NOMO-1 (cell line): ENCODE measurements around the gene IRF4.
"Not testable (repeated sequence)": the region's sequence is repeated elsewhere in the genome, so short reads cannot be mapped to it uniquely, and the experiment has no call there.

Source experiments
- DNase-seq, 2 experiments: peaks; one replicate each; lab custom pipeline; 2025; ENCODE audit not compliant: unreplicated experiment in 2 of 2; lab: John Stamatoyannopoulos, UW

IRF4 gene

DNA sequence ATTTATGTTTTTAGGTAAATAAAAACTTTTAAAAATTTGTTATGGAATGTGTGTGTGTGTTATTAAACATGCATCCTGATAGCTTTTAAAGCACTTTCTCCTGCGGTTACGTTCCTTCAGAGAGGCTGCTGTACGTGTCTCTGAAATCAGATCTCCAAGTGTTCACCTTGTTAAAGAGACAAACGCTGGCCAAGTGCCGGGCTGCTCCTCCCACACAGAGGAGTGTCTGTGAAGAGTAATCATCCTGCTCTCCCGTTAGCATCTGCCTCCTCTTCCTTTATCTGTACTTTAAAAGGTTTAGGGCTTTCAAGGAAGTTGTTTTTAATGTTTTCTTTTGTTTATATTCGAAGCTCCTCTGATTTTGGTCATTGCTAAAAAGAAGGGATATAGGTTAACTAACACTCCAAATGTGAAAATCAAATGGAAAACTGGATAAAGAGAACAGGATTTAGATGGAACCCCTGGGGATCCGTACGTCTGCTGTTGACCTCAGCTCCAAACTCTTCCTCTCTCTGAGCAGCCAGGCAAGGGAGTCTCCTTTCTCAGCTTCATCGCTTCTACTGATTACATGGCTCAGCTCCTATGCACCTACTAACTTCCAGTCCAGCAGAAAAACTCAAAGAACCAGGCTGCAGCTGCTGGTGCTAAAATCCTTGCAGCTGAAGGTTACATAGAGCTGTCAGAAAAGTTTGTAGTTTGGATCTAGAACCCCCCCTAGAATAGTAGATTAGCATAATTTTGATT is 20.0 kb downstream of the IRF4 start:
- no peak for DNase-seq

DNA sequence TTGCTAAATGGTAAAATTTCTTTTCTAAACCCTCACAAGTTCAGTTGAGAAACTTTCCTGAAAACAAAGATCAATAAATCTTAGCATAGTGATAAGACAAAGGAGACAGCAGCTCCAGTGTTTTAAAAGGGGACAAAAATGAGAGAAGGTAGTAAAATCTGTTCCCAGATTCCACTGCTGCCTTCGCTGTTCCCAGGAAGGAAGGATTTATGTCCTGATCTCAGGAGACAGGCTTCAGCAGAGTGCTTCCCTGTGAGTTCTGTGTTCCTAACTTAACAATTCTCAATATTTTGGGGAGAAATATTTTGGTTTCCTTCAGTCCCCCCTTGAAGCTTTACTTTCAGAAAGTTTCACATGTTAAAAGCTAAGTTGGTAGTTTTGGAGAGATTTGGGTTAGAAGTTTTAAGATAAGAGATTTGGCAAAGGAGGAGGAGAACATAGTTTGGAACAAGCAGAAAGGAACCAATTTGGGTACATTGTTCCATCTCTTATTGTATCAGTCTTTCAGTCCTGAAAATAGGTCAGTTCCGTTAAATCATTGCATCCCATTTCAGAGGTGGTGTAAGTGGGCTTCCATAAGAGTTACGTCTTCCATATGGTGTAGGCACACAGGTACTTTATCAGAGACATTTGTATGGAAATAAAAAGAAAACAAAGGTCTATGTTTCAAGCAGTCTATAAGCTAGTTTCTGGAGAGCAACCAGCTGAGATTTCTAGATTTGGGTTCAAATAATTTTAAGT is 20.8 kb downstream of the IRF4 start:
- DNase-seq: no peak

DNA sequence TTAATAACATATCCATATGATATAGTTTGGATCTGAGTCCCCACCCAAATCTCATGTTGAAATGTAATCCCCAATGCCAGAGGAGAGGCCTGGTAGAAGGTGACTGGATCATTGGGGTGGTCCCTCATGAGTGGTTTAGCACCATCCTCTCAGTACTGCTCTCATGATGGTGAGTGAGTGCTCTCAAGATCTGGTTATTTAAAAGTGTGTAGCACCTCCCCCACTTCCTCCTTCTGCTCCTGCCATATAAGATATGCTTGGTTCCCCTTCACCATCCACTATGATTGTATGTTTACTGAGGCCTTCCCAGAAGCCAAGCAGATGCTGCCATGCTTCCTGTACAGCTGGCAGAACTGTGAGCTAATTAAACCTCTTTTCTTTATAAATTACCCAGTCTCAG is 22.9 kb downstream of the IRF4 start:
- DNase-seq: peak in 1 of 2 experiments; percentile 5

DNA sequence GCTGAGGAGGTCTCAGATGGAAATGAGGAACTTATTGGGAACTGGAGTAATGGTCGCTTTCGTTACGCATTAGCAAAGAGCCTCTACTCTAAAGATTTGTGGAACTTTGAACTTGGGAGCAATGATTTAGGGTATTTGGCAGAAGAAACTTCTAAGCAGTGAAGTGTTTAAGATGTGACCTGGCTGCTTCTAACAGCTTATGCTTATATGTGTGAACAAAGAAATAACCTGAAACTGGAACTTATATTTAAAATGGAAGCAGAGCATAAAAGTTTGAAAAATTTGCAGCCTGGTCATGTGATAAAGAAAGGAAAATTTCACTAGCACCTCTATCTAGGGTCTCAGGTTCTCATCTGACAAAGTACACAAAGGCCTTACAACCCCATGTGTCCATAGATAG is 23.5 kb downstream of the IRF4 start:
- no peak for DNase-seq

DNA sequence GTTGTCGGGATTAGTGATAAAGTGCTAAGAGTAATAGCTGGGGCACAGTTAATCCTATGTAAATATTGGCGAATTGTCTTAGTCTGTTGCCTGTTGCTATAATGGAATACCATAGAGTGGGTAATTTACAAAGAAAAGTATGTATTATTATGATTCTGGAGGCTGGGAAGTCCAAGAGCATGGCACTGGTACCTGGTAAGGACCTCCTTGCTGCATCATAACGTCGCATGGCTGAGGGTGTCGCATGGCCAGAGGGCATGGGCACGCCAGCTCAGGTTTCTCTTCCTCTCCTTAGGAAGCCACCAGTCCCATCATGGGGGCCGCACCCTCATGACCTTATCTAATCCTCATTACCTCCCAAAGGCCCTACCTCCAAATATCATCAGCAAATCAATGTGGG is 29.7 kb downstream of the IRF4 start:
- no peak for DNase-seq

DNA sequence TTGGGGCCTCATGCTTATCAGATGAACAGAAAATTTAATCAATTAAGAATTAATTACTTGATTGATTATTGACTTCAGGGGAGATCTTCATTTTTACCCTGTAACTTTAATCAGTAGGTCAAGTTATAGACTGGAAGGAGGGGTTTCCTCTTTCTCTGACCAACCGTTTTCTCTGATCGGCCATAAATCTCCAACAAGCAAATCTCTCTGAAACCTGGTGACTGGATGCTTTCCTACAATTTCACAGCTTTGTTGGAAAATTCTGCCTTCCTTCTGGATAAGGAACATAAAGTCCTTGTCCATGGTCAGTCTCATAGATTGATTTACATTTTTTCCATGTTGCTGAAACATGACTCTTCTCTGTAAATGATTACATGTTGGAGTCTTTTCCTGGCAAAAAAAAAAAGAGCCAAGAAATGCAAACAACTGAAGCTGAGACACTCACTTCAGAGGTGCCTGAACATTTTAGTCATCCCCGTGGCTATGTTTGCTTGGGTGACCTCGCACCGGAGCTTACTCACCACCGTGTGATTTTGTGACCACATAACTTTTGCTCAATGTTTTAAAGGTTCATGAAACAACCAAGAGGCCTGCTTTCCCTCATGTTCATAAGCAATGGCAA is 31.0 kb downstream of the IRF4 start:
- peak in 1 of 2 experiments; percentile 61 for DNase-seq

DNA sequence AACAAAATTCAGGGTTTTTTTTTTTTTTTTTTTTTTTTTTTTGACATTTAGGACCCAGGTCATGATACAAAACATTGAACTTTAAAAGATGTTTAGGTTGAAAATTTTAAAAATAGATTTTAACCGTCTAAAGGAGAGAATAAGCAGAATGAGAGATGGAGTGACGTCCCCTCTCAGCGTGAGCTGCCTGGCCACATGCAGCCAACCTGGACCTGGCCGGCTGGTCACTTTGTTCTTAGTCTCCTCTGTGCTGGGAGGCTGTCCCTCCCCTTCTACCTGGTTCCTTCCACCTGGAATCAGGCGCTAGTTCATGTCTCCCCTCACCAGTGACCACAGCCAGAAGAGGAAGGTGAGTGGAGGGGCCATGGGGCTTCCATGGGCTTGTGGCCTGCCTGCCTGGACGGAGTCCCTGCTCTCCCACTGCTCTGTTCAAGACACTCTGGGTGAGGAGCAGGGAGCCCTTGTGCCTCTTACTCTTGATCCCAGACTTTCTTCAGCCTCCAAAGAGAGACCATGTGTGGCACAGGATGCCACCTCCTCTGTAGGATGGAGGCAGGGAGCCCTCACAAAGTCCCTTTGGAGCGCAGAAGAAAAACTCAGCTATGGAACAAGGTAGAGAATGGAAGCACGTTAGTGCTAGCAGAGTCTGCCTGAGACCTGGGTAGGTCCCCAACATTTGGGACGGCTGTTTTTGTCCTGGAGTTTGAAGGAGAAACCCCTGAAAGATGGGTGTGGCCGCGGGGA is 31.7 kb downstream of the IRF4 start:
- no peak for DNase-seq

DNA sequence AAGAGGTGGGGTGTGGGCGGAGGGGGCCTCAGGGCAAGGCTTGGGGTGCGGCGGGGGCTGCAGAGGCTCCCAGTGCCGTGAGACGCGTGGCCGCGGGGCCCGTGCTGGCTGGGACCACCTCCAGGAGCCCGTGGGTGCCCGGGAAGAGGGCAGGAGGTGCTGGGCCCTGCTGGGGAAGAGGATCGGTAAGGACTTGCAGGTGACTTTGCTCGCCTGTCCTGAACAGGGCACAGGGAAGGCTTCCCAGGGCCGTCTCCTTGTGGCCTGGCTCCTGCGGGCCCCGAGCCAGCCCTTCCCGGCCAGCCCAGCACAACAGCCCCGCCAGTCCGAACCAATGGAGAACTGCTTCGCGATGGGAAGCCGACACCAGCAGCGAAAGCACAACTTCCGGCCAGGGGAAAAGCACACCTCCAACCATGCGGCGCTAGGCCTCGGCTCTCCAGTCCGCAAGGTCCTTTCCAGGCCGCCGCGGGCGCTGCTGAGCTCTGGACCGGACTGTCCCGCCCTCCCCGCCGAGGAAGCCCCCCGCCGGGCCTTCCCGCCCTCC is 32.3 kb downstream of the IRF4 start:
- no peak for DNase-seq

DNA sequence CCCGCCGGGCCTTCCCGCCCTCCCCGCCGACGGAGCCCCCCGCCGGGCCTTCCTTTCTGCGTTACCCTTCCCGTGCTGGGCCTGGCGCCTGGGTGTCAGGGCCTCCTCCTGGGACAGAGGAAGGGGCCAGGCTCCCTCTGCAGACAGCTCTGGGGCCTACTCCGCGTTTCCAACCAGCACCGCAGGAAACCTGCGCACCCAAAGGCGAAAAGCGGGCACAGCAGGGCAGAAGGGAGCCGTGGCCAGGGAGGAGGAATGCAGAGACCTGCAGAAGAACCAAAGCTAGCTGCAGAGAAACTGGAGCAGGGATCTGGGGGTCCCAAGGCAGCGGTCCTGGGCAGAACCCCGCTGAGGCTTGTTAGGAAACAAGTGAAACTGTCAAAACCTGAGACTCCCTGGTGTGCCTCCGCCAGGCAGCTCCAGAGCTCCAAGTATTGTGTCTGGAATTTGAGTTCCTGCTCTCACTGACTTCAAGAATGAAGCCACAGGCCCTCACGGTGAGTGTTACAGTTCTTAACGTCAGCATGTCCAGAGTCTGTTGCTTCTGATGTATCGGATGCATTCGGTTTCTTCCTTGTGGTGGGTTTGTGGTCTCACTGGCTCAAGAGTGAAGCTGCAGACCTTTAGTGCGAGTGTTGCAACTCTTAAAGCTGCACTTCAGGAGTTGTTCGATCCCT is 33.3 kb downstream of the IRF4 start:
- DNase-seq: no peak

DNA sequence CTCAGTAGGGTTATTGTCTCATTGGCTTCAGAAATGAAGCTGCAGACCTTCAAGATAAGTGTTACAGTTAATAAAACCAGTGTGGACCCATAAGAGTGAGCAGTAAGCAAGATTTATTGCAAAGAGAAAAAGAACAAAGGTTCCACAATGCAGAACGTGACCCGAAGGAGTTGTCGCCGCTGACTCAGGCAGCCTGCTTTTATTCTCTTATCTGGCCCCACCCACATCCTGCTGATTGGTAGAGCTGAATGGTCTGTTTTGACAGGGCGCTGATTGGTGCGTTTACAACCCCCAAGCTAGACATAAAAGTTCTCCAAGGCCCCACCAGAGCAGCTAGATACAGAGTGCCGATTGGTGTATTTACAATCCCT is 33.9 kb downstream of the IRF4 start:
- not testable (repeated sequence) for DNase-seq

DNA sequence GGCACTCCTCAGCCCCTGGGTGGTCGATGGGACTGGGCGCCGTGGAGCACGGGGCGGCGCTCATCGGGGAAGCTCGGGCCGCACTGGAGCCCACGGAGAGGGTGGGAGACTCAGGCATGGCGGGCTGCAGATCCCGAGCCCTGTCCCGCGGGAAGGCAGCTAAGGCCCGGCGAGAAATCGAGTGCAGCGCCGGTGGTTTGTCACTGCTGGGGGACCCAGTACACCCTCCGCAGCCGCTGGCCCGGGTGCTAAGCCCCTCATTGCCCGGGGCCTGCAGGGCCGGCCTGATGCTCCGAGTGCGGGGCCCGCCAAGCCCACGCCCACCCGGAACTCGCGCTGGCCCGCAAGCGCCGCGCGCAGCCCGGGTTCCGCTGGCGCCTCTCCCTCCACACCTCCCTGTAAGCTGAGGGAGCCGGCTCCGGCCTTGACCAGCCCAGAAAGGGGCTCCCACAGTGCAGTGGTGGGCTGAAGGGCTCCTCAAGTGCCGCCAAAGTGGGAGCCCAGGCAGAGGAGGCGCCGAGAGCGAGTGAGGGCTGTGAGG is 34.7 kb downstream of the IRF4 start:
- DNase-seq: not testable (repeated sequence)

DNA sequence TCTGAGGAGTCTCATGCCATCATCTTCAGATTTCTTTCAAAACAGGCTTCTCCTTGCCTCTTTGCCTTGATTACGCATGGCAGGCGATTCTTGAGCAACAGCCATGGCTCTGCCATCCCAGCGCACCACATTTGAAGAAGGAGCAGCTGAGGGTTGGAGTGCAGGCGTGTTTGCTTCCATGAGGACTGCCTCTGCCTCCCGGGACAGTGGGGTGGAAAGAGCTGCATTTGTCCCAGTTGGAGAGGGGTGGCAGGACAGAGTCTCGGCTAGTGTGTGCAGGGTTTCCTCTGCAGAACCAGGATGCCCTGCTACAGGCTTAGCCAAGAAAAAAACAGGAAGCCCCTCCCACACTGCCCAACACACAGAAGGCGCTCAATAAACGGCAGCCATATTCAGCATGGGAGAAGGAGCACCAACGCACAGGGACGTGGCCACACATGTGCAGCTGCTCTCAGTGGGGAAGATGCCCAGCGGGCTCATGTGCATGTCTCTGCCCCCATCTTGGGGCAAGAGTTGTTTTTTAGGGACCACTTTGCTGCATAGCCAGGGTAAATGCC is 36.6 kb downstream of the IRF4 start:
- DNase-seq: no peak

DNA sequence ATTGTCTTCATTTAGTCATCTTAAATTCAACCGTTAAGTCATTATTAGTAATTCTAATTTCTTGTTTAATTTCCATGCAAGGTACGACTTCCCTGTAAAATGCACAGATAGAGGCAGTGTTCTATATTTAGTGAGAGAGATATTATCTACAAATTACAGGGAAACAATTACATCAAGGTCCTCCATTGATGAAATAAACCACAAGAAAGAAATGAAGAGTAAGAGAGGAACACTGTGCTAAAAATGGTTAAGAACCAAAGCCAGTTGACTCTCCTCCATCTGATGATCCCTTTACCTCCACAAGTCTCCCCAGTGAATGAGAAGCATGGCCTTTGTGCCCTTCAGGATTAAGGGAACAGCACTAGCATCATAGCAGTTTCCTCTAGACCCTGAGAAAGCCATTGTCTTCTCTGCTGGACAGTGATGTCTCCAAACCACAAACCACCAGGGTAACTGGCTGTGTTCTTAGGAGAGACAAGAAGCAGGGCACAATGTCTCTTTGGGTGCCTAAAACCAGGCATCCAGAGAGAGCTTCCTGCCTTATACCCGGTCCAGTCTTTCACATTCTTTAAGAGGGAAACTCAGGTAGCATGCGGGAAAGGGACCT is 38.1 kb downstream of the IRF4 start:
- DNase-seq: peak in 1 of 2 experiments; percentile 13

DNA sequence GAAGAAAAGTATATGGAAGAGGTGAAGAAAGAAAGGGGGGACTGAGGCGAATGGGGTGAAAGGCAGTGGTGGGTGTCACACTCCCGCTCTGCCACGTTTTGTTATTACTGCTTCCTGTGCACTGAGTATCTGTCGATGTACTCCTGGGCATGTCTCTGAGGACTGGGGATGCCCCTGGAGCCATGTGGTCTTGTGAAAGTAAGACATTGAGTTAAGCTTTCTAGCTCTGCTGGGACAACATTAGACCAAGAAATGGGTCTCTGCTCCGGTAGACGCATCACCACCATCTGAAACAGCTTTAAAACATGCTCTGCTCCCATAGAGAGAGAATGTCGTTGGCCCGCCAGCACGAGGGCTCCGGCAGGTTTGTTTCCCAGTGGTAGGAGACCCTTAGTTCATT is 40.0 kb downstream of the IRF4 start:
- DNase-seq: no peak

DNA sequence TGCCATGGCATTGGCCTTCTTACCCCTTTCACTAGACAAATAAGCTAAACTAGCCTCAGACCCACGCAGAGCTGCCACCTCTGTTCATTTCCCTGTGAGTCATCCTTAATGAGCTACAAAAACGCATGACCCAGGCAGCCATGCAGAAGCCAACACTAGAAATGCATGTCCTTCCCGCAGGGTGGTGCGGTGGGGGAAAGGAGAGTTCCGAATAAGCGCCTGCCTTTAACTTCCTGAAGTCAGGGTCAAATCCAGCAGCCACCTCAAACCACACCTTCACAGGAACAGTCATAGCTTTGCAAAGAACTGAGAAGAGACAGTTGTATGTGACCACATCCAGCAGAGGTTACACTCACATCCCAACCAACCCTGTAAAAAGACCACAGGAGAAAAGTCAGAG is 40.4 kb downstream of the IRF4 start:
- DNase-seq: no peak

DNA sequence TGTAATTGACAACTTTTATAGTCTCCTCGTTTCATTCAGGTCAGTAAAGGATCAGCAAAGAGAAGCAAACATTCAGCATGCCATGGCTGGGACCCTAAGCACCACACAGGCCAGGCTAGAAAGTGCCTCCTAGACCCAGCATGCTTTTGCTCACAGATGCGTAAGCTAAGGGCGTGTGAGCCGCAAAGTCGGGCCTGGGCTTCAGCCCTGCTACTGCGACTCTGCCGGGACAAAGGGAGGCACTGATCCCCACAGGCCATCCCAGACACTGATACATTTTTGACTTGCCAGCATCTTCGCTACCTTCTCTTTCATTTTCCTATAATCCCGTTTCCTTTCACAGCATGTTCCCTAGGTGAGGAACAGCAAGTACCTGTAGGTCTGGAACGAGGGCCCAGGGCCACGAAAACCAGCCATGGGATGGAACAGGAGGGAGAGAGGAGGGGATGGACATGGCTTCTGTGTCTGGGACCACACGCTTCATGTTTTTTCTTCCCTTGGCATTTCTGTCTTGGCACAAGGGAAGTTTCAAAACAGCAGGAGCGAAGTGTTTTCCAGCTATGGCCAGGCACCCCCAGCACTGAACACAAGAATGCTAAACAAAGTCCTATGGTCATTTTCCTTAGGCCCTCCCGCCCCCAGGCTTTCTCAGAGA is 42.6 kb downstream of the IRF4 start:
- no peak for DNase-seq

DNA sequence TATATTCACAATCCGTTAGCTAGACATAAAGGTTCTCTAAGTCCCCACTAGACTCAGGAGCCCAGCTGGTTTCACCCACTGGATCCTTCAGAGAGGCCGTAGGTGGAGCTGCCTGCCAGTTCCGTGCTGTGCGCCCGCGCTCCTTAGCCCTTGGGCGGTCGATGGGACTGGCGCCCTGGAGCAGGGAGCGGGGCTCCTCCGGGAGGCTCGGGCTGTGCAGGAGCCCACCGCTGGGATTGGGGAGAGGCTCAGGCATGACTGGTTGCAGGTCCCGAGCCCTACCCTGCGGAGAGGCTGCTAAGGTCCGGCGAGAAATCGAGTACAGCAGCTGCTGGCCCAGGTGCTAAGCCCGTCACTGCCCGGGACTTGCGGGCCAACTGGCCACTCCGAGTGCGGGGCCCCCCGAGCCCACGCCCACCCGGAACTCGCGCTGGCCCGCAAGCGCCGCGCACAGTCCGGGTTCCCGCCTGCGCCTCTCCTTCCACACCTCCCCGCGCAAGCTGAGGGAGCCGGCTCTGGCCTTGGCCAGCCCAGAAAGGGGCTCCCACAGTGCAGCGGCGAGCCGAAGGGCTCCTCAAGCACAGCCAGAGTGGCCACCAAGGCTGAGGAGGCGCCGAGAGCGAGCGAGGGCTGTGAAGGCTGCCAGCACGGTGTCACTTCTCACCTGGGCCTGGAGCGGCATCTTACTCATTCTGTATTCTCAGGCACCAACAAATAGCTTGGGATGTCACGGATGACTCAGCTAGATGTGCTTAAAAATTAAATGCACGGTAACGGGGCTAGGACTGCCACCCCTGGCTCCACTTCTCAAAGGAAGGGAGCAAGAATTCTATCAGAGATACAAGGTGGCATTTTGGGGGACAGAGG is 44.1 kb downstream of the IRF4 start:
- DNase-seq: no peak
